22Rv1 (cell line): ENCODE results near the gene ACMSD.

ENCODE experiments used
- ZFX ChIP-seq: fragments of 450-650 bp; IDR thresholded peaks from 2 replicates; pipeline ENCODE4 v1.6.1; 2017; ENCODE audit warnings: antibody characterized with exemption, borderline replicate concordance
- TF ChIP-seq, protein P1 (sequence below): fragments of 450-650 bp; IDR thresholded peaks from 2 replicates; pipeline ENCODE4 v1.5.1; 2017; ENCODE audit warnings: mild to moderate bottlenecking

DNA sequence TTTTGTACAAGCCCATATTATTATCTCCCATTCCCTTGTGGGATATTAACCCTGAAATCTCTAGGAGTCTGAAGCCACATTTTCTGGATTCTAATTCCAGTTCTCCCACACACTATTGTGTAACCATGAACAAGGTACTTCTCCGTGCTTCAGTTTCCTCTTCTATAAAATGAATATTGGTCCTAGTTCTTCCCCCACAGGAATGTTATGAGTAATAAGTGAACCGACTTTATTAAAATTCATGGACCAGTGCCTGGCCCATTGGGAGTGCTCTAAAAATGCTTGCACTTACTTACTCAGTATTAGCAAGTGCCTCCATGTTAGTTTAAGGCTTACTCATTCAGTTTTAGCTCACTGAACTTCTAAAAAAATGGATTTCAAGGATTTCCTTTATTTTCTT is 1.4 kb upstream of the ACMSD start:
- TF ChIP-seq, protein P1, sequence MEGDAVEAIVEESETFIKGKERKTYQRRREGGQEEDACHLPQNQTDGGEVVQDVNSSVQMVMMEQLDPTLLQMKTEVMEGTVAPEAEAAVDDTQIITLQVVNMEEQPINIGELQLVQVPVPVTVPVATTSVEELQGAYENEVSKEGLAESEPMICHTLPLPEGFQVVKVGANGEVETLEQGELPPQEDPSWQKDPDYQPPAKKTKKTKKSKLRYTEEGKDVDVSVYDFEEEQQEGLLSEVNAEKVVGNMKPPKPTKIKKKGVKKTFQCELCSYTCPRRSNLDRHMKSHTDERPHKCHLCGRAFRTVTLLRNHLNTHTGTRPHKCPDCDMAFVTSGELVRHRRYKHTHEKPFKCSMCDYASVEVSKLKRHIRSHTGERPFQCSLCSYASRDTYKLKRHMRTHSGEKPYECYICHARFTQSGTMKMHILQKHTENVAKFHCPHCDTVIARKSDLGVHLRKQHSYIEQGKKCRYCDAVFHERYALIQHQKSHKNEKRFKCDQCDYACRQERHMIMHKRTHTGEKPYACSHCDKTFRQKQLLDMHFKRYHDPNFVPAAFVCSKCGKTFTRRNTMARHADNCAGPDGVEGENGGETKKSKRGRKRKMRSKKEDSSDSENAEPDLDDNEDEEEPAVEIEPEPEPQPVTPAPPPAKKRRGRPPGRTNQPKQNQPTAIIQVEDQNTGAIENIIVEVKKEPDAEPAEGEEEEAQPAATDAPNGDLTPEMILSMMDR: no peak
- TF ChIP-seq ZFX: no peak
